GM12891 (cell line): ENCODE results near the gene FRMD5.

Experiments used
- PAX5 ChIP-seq: IDR thresholded peaks from 2 replicates; pipeline ENCODE4 v1.6.1; 2011; ENCODE audit warnings: low read length, moderate library complexity, mild to moderate bottlenecking; ENCODE audit not compliant: insufficient read depth, severe bottlenecking
- POLR2A ChIP-seq: IDR thresholded peaks from 2 replicates; pipeline ENCODE4 v1.6.1; 2011; ENCODE audit warnings: low read depth, low read length, control low read depth
- POLR2AphosphoS5 ChIP-seq: IDR thresholded peaks from 2 replicates; pipeline ENCODE4 v1.6.1; 2011; ENCODE audit warnings: low read depth, low read length, control low read depth
- POU2F2 ChIP-seq: IDR thresholded peaks from 2 replicates; pipeline ENCODE4 v1.6.1; 2011; ENCODE audit warnings: low read depth, mild to moderate bottlenecking, control low read depth, low read length, moderate library complexity
- SPI1 ChIP-seq: IDR thresholded peaks from 2 replicates; pipeline ENCODE4 v1.6.1; 2011; ENCODE audit warnings: low read depth, low read length, control low read depth
- TAF1 ChIP-seq: IDR thresholded peaks from 2 replicates; pipeline ENCODE4 v1.6.1; 2011; ENCODE audit warnings: low read depth, low read length, control low read depth

GRCh38 chr15:44093836-44094235, 101.2 kb downstream of the FRMD5 start:
- TF ChIP-seq POLR2A (no peak), POLR2AphosphoS5 (no peak), SPI1 (no peak), TAF1 (no peak), PAX5 (no peak), POU2F2 (no peak)
